GM06990 (cell line): Measurements from ENCODE around the gene ZBTB7C.
A peak's percentile ranks its signal among the peaks of the same experiment; 100 is the strongest.

Experiments
- DNase-seq: peaks from one replicate; pipeline ENCODE4 v3.0.0-alpha.2; 2011; ENCODE audit not compliant: insufficient read length; ENCODE audit errors: extremely low read depth
- H3K27me3 ChIP-seq: replicated peaks from 2 replicates; pipeline ENCODE4 v1.6.0; 2011; ENCODE audit warnings: low read length; ENCODE audit not compliant: control insufficient read depth, insufficient read depth
- H3K36me3 ChIP-seq: 2 replicates; pipeline ENCODE4 v1.5.1; 2011; ENCODE audit warnings: low read length; ENCODE audit not compliant: control insufficient read depth, insufficient read depth
- H3K4me3 ChIP-seq: replicated peaks from 2 replicates; pipeline ENCODE4 v1.5.1; 2011; ENCODE audit warnings: low read depth, mild to moderate bottlenecking, control low read depth, low read length
- TF ChIP-seq, protein P1 (sequence below): IDR thresholded peaks from 2 replicates; pipeline ENCODE4 v1.5.1; 2011; ENCODE audit warnings: low read length, control low read depth, mild to moderate bottlenecking, inconsistent platforms; ENCODE audit not compliant: insufficient read depth, poor library complexity, severe bottlenecking

The ZBTB7C gene

DNA sequence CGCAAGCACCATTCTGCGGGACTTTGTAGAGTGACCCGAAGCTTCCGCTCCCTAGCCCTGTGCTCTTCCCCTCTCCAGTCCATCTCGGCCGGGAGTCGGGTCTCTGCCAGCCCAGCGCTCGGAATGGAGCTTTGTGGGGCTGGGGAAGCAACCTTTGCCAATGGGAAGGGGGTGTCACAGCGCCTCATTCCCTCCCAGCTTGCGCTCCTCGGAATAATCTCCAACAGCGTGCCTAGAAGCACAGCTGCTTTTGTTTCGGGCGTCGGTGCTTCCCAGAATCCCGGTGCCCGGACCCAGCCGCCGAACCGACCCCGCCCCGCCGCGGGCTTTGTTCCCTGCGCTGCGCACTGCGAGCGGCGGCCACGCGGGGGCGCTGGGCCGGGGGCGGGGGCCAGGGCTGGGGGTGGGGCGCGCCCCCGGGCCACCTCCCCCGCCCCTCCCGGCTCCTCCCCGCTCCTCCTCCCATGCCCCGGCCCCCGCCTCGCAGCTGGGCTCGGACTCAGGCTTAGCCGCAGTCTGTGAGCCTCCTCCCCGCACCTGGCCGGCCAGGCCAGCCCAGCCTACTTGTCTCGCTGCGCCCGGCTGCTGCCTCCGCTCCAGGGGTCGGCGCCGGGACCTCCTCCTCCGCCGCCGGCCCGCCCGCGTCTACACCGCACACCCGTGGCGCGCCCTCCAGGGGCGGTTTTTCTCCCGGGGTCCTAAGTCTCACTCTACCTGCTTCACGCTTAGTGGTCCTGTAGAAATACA is 401.1 kb downstream of the ZBTB7C start:
- DNase-seq = peak; percentile 18
- TF ChIP-seq, protein P1, sequence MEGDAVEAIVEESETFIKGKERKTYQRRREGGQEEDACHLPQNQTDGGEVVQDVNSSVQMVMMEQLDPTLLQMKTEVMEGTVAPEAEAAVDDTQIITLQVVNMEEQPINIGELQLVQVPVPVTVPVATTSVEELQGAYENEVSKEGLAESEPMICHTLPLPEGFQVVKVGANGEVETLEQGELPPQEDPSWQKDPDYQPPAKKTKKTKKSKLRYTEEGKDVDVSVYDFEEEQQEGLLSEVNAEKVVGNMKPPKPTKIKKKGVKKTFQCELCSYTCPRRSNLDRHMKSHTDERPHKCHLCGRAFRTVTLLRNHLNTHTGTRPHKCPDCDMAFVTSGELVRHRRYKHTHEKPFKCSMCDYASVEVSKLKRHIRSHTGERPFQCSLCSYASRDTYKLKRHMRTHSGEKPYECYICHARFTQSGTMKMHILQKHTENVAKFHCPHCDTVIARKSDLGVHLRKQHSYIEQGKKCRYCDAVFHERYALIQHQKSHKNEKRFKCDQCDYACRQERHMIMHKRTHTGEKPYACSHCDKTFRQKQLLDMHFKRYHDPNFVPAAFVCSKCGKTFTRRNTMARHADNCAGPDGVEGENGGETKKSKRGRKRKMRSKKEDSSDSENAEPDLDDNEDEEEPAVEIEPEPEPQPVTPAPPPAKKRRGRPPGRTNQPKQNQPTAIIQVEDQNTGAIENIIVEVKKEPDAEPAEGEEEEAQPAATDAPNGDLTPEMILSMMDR = no peak
- Histone ChIP-seq H3K27me3 (no peaks in the 10 kb centered on the region), H3K4me3 (no peak overlapping the region), H3K36me3 (no peaks in the 10 kb centered on the region)

DNA sequence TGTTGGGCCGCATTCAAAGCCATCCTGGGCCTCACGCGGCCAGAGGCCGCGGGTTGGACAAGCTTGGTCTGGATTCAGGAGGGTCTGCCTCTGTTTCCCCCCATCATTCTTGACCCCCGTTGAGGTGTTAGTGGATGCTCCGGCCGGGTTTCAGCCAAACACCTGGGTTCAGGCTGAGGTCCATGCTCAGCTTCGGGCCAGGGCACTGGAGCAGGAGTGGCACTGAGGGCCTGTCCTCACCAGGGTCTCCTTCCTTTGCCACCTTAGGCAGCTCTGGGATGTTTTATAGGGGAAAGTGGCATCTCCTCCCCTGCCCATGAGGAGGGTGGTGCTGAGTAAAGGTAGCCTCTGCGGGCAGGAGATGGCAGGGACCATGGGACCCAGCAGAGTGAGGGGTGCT is 401.8 kb downstream of the ZBTB7C start:
- TF ChIP-seq, protein P1 = no peak
- Histone ChIP-seq H3K27me3 (no peaks in the 10 kb centered on the region; the same call in 1 of the 2 replicates), H3K36me3 (no peaks in the 10 kb centered on the region), H3K4me3 (no peak overlapping the region)
- no peak for DNase-seq

DNA sequence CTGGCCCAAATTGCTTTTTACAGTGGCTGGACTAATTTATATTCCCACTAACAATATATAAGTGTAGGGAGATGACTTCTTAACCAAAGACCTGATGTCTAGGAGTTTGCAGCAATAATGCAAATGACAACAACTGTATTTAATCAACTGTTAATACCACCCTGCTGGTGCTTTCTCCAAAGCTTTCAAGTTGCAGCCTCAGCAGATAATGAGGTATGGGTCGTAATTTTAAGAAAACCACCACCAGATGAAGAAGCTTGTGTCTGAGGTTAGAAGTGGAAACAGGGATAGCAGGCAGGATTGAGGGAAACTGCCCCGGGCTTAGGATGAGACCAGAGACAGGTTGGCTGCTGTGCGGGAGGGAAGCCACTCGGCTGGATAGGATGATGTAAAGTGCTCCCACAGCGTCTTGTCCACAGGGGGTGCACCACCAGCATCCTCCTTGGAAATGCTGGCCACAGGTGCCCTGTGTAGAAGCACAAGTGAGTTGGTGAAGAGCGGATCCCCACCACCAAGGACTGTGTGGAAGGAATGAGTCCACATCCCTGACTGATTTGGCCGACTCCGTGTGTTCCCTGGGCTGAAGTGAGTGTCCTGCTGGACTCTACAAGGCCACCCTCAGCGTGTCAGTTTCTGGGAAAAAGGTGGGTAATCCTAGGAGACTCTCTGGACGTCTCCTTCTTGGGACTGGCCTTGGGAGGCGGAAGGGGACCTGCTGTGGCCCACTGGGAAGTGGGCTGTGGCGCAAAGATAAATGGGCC is 402.6 kb downstream of the ZBTB7C start:
- TF ChIP-seq, protein P1 = no peak

DNA sequence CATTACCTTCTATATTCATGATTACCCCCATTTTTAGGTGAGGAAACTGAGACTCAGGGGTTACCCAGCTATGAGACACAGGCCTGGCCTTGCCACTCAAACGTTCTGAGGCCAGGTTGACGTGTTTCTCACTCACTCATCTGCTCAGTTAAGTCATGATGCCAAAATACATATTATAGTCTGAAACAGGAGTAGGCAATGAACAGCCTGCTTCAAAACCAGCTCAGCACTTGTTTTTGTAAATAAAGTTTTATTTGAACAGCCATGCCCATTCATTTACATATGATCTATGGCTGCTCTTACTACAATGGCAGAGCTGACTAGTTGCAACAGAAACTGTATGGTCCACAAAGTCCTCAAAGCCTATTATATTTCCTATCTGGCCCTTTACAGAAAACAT is 404.6 kb downstream of the ZBTB7C start:
- DNase-seq = no peak
- Histone ChIP-seq H3K36me3 (no peaks in the 10 kb centered on the region), H3K27me3 (no peaks in the 10 kb centered on the region; the same call in 1 of the 2 replicates), H3K4me3 (no peak overlapping the region)
- TF ChIP-seq, protein P1 = no peak

More for the DNA sequence above, 402.6 kb downstream of the ZBTB7C start:
- Histone ChIP-seq H3K4me3 (no peak overlapping the region), H3K27me3 (no peaks in the 10 kb centered on the region; the same call in 1 of the 2 replicates), H3K36me3 (no peaks in the 10 kb centered on the region)
- no peak for DNase-seq

DNA sequence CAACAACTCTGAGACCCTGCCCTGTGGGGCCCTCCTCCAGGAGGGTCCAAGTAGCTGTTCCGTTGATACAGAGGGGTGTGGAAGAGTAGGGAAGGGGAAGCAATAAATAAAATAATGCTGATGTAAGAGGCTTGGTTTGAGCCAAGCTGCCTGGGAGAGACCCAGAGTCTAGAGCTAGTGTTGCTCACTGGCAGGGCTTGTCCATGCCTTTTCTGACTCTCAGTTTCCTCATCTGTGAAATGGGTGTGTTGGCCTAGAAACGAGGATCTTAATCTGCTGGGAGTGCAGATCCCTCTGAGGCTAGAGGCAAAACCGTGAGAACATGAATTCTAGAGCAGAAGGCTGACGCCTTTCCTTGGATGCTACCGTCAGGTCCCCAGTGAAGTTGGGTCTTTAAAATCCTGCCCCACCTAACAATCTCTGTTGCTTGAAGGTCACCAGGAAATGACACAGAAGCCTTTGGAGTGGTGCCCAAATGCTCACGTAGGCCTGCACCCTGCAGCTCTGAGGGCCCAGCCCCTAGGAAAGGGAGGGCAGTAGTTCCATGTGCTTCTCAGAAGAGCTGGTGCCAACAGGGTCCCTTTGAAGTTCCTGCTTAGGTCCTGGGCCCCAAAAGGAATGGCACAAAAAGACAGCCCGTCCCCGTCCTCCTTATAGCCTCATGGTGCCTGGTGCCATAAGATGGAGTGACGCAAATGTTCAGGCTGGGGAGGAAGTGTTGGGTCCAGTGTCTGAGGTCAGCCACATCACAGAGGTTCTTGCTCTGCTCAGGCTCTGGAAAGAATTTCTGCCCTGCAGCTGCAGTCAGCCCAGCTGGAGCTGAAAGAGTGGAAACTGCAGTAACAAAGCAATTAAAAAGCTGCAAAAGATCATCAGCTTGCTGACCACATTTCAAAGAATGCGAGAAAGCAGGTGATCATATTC is 405.5 kb downstream of the ZBTB7C start:
- Histone ChIP-seq H3K4me3 (no peak overlapping the region), H3K27me3 (no peaks in the 10 kb centered on the region; the same call in 1 of the 2 replicates), H3K36me3 (no peaks in the 10 kb centered on the region)
- DNase-seq = no peak
- TF ChIP-seq, protein P1 = no peak
